AG08395 (cell line): Measurements from ENCODE around the gene CROCC2.
A peak's percentile ranks its signal among the peaks of the same experiment; 100 is the strongest.

Experiments
- DNase-seq: peaks from one replicate; pipeline ENCODE4 v3.0.0; 2012; ENCODE audit warnings: mixed read lengths, low spot score

CROCC2 gene

GRCh38 chr2:240933966-240934700 lies 28.0 kb downstream of the CROCC2 start:
- DNase-seq = no peak

DNA sequence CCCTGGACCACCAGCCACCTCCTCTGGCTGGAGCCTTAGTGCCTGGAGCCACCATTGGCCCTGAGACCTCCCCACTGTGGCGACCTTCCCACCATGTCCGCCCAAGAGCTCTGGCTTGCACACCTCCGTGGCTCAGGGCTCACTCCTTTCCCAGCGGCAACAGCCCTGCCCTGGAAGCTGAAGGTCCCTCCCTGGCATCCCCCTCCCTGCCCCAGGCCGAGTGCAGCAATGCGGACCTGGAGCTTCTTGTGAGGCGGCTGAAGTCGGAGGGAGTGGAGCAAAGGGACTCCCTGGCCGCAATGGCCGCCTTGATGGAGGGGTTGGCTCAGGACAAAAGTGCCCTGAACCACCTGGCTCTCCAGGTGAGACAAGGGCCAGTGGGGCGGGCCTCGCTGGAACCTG lies 28.6 kb downstream of the CROCC2 start:
- no peak for DNase-seq

GRCh38 chr2:240935103-240935876 lies 29.2 kb downstream of the CROCC2 start:
- DNase-seq = no peak

DNA sequence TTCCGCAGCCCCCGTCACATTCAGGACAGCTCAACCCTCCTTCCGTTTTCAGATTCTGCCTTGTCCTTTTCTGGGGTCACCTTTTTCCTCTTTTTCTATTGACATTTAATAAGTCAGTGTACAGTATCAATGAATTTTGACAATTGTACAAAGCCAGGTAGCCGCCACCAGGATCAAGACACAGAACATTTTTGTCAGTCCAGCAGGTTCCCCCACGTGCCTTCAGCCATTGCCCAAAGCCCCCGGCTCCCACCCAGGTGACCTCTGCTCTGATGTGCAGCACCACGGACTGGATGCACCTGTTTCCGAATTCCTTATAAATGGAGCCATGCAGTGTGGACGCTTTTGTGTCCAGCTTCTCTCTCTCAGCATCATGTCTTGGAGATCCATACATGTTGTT lies 30.0 kb downstream of the CROCC2 start:
- no peak for DNase-seq

DNA sequence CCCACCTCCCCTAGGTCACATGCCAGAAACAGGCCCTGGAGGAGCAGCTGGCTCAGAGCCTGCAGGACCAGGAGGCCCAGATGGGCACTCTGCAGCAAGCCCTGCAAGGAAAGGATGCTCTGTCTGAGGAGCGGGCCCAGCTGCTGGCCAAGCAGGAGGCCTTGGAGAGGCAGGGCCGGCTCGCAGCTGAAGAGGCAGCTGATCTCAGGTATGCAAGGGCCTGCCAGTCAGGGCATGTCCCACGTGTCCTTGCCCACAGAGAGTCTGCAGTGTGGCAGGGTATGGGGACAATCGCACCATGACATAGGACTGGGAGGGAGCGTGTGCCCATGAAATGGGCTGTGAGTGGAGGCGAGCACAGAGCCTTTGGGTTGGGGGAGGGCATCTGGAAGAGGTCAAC lies 39.9 kb downstream of the CROCC2 start:
- DNase-seq = no peak

- DNase-seq = peak; percentile 56
Measured at GRCh38 chr2:240946654-240947053, 40.5 kb downstream of the CROCC2 start.

DNA sequence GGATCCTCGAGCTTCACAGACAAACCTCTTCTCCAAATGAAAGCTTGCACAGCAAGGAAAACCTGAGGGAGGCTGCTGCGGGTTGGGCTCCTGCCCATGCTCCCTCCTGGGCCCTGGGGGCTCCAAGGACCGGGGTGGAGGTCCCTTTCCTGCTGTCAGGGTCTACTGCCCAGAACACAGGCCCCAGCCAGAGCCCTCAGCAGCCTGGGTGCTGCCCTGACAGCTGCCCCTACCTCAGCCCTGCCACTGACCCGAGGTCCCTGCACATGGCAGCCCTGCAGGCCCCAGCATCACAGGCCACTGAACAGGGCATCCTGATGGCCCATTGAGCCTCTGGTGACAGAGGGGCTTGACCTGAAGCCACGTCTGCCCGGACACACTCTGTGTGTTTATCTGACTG lies 41.0 kb downstream of the CROCC2 start:
- no peak for DNase-seq

- no peak for DNase-seq
Measured at GRCh38 chr2:240947607-240948006, 41.5 kb downstream of the CROCC2 start.

GRCh38 chr2:240948086-240948485 lies 42.0 kb downstream of the CROCC2 start:
- DNase-seq = no peak

DNA sequence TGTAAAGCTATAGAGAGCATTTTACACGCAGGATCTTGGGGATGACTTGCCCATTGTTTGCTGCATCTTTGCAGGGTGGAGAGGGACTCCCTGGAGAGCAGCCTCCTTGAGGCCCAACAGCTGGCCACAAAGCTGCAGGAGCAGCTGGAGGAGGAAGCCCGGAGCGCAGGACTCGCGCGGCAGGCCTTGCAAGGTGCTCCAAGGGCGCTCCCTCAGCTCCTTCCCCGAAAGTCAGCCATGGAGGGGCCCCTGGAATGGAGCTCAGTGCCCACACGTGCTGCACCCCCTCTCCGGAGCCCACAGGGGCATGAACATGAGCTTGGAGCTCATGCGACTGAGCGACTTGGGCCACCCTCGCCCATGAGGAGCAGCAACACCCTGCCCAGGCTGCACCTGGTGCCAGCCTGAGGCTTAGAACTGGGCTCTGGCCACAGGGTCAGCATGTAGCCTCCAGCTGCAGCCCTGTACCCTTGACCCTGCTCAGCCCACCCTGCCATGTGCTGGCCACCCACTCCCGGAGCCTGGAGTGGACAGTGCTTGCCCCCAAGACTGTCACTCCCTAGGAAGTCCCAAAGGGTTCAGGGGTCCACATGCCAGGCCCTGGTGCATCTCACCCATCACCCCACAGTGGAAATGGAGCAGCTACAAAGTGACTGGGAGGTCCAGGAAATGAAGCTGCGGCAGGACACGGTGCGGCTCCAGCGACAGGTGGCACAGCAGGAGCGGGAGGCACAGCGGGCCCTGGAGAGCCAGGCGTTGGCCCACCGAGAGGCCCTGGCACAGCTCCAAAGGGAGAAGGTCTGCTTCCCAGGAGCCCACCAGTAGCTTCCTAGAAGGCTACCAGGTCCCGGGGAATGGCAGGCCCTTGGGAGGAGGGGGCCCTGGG lies 43.0 kb downstream of the CROCC2 start:
- no peak for DNase-seq

GRCh38 chr2:240949791-240950705 lies 43.9 kb downstream of the CROCC2 start:
- no peak for DNase-seq

DNA sequence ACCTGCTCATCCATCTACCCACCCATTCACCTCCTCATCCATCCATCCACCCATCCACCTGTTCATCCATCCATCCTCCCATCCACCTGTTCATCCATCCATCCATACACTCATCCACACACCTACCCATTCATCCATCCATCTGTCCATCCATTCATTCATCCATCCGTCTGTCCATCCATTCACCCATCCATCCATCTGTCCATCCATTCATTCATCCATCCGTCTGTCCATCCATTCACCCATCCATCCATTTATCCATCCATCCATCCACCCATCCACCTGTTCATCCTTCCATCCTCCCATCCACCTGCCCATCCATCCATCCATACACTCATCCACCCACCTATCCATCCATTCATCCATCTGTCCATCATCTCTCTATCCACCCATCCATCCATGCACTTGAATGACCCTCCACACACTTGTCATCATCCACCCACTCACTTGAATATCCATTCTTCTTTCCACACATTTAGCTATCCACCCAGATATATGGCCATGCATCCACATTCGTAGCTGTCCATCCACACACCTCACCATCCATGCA lies 45.0 kb downstream of the CROCC2 start:
- no peak for DNase-seq

- no peak for DNase-seq
Measured at GRCh38 chr2:240952496-240953246, 46.5 kb downstream of the CROCC2 start.

DNA sequence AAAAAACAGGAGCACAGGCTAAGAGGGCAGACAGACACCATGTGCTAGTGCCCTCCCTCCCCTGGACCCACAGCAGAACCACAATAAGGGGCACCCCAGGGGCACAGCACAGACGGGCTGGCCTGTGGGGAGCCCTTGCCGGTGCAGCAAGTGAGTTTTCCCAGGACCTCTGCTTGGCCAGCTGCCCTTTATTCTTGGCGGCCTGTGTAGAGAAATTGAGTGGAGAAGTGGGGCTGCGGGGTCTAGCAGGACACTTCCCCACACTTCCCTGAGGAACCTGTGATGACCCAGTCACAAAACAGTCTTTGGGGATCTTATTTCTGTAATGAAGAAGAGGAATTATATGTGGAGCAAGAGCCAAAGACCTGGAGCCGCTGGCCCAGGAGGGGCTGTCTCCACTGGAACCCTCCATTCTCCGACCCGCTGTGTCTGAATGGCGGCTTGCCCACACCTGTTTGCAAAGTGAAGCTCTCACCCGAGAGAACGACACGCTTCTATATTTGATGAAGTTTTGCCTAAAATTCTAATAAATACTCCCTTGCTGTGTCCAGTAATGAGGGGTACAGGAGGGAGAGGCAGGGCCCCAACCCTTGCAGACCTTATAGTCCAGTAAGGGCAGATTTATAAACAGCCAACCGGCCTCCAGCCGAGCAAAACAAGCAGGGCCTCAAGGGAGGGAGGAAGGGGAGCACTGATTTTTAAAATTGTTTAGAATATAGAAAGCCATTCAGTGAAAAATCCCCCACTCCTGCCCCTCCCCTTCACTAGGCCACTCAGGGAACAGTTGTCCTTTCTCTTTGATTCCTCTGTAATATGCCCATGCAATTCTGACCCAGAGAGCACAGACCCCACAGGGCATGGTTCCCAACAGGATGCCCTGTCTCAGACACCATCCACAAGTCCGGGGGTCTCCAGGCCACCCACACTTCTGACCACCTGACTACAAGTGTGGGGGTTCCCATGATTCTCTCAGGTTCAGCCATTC lies 47.6 kb downstream of the CROCC2 start:
- no peak for DNase-seq

DNA sequence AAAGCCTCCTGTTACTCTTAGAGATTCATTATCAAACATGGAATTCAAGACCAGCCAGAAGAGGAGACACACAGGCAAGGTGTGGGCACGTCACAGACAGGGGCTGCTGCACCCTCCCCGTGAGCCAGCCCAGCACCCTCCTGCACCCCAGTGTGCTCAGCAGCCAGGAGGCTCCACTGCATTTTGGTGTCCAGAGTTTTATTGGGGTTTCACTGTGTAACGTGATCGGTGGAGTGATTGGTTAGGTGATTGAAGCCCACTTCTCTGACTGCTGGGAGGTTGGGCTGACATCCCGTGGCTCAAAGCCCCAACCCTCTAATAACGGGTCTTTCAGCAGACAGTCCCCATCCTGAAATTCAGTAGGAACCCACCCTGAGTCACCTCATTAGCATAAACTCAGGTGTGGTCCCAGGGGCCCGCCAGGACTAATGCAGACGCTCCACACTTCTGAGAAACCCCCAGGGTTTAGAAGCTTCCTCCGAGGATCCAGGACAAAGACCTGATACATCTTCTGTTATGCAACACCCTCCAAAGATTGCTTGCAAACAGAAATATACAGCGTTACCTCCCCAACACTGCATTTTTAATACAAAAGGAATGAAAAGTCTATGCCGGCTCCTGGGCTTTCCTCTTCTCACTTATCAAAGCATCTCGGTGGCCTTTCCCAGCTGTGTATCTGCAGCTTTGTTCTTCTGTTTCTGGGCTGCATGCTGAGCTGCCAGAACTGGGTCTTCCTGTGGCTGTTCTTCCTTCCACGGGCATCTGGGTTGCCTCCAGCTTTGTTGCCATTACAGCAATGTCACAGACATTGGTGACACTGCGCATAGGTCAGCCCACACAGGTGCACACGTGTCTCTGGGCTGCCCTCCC lies 48.5 kb downstream of the CROCC2 start:
- no peak for DNase-seq

DNA sequence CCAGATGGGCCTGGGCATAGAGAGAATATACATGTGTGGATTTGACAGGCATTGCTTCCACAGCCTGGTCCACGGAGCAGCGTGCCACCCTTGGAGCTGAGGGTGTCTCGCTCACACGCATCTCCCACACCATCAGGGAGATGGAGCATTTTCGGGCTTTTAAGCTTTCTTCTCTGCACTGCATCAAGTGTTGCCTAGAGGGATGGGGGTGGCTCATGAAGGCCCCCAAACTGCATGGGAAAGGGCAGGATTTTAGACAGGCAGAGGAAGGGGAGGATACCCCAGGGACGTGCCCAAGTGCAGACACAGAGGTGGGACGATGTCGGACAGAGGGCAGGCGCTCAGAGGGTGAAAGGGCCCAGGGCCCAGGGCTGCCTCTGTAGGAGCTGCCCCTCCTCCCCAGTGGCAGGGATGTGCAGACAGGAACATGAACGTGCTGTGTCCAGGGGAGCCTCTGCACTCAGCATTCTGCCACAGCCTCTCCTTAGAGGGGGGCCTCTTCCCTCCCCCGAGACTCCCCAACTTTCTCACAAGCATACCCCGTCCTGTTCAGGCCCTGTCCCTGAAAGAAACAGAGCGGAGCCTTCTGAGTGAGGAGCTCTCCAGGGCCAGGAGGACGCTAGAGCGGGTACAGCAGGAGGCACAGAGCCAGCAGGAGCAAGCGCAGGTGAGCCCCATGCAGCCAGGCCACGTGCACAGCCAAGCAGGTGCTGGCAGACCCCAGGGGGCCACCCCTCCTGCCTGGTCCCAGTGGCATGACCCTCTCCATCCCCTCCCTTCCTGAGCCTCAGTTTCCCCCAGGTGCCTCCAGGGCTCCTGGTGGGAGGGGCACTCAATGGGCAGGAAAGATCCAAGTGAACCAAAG lies 49.4 kb downstream of the CROCC2 start:
- no peak for DNase-seq
